Measurements from ENCODE around the gene METTL4.
"Not testable (repeated sequence)": the region's sequence is repeated elsewhere in the genome, so short reads cannot be mapped to it uniquely, and the experiment has no call there.

Gene METTL4

DNA sequence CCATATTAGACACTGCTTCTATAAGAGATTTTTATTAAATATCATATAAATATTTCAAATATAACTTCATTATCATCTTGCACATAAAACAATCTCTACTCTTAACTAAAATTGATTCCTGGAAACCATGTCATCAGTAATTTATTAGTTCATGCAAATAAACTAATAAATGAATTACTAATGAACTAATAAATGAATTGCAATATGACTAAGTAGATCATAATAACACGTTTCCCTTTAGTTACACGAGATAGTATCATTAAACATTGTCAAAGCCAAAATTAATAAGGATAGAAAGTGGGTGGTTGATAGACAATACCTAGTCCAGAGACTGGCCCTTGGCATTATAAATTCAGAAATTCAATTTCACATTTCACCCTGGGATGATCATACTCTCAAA is 26.1 kb downstream of the METTL4 start:
- Mint-ChIP-seq H3K36me3 (ENCODE audit: low read depth) (peaks cover 44% of the 10 kb centered on the region), H3K4me3 (no peak overlapping the region), H3K4me1 (ENCODE audit: low read depth) (peaks cover 10% of the 10 kb centered on the region), H3K27me3 (no peaks in the 10 kb centered on the region), H3K27ac (no peak overlapping the region), H3K9me3 (no peaks in the 10 kb centered on the region)
- DNase-seq, result no peak

DNA sequence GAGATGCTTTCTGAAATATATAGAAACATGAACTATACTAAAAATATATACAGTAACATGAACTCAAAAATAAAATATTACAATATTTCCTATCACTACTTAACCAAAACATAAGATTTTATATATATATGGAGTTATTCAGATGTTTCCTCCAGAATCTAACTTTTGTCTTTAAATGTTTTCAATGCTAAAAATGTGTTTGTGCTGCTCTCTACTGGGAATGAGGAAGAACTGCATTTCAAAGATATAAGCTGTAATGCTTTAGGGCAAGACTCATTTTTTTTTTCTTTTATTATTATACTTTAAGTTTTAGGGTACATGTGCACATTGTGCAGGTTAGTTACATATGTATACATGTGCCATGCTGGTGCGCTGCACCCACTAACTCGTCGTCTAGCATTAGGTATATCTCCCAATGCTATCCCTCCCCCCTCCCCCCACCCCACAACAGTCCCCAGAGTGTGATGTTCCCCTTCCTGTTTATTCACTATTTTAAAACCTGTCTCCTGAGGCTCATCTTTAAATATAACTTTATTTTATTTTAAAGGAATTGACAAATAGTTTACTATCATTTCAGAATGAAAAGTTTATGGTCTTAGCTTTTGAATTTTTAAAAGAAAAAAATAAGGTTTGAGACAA is 29.3 kb downstream of the METTL4 start:
- not testable (repeated sequence) for H3K4me3 Mint-ChIP-seq; H3K4me1 Mint-ChIP-seq (ENCODE audit: low read depth); H3K27ac Mint-ChIP-seq; DNase-seq; H3K27me3 Mint-ChIP-seq; H3K9me3 Mint-ChIP-seq
- H3K36me3 Mint-ChIP-seq (ENCODE audit: low read depth), result peaks cover 50% of the 10 kb centered on the region

DNA sequence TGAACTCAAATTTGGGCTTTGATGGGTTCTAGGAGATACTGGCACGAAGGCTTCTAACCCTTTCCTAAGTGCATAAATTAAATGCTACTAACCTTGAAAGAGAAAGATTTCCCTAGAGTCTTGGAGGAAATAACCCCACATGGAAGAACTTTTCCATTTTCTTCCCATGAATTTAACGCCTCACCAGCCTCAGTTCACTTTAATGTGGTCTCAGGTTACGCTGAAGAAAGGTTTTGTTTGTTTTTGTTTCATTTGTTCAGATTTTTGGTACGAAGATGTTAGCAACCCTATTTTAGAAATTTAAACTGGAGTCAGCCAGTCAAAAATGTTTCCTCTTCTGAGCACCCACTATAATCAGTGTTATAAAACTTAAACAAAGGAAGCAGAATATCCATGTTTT is 30.7 kb downstream of the METTL4 start:
- Mint-ChIP-seq H3K27ac (no peak overlapping the region), H3K4me3 (no peak overlapping the region), H3K27me3 (no peaks in the 10 kb centered on the region), H3K9me3 (no peaks in the 10 kb centered on the region), H3K4me1 (ENCODE audit: low read depth) (no peaks in the 10 kb centered on the region), H3K36me3 (ENCODE audit: low read depth) (peaks cover 43% of the 10 kb centered on the region)
- DNase-seq, result no peak

DNA sequence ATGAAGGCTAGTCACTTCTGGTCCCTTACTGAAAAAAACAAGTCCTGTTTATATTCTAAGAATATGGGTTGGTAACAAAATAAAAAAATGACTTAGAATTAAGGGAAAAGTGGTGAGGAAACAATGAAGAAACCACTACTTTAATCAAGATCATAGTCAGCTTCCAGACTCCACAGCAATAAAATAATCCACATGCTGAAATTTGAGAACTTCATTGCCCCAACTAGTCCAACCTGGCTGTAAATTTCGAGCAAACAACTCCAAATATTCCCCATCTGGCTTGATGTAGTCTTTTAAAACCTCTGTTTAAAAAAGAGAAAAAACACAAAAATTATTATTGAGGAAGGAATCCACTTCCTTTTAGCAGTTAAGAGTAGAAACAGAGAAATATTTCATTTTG is 32.5 kb downstream of the METTL4 start:
- no peaks in the 10 kb centered on the region for H3K27me3 Mint-ChIP-seq
- H3K4me1 Mint-ChIP-seq (ENCODE audit: low read depth), result no peaks in the 10 kb centered on the region
- H3K27ac Mint-ChIP-seq, result no peak overlapping the region
- H3K9me3 Mint-ChIP-seq, result no peaks in the 10 kb centered on the region
- H3K4me3 Mint-ChIP-seq, result no peak overlapping the region
- H3K36me3 Mint-ChIP-seq (ENCODE audit: low read depth), result peaks cover 49% of the 10 kb centered on the region
- no peak for DNase-seq

DNA sequence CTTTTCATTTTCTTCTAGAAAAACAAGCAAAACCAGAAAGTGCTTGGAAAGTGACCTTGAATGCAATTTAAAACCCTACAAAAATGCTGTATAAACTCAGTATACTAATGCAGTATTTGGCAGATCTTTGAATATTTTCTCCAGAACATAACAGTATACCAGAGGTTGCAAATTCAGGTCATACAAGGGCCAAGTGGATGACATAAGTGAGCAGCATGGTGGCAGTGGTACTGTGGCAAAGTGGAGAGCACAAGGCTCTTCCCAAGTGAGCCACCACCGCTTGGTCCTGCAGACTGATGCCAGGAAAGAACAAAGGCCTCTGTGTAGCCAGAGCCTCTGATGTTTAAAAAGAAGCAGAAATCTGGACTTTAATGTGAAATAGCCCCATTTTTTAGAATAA is 33.1 kb downstream of the METTL4 start:
- H3K27ac Mint-ChIP-seq, result no peak overlapping the region
- no peaks in the 10 kb centered on the region for H3K27me3 Mint-ChIP-seq
- H3K36me3 Mint-ChIP-seq (ENCODE audit: low read depth), result peaks cover 43% of the 10 kb centered on the region
- H3K4me1 Mint-ChIP-seq (ENCODE audit: low read depth), result no peaks in the 10 kb centered on the region
- H3K9me3 Mint-ChIP-seq, result no peaks in the 10 kb centered on the region
- no peak for DNase-seq
- H3K4me3 Mint-ChIP-seq, result no peak overlapping the region

DNA sequence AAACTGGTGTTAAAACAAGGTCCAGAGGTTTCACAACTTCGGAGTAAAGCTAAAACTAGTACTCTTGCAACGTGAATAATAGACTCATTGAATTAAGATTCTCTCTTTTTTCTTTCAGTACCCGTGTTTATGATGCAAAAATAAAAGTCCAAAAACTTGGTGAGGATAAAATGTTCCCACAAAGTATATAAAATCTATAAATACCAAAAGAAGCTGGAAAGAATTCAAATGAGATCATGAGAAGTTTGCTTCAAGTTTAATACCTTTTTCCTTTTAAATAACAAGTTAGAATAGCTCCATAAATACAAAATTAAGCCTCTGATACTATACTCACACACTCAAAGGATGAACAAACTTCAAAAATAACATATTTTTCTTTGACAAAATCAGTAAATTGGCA is 34.0 kb downstream of the METTL4 start:
- no peak overlapping the region for H3K4me3 Mint-ChIP-seq
- DNase-seq, result no peak
- no peaks in the 10 kb centered on the region for H3K27me3 Mint-ChIP-seq
- no peak overlapping the region for H3K27ac Mint-ChIP-seq
- H3K4me1 Mint-ChIP-seq (ENCODE audit: low read depth), result no peaks in the 10 kb centered on the region
- H3K9me3 Mint-ChIP-seq, result no peaks in the 10 kb centered on the region
- H3K36me3 Mint-ChIP-seq (ENCODE audit: low read depth), result peaks cover 51% of the 10 kb centered on the region

DNA sequence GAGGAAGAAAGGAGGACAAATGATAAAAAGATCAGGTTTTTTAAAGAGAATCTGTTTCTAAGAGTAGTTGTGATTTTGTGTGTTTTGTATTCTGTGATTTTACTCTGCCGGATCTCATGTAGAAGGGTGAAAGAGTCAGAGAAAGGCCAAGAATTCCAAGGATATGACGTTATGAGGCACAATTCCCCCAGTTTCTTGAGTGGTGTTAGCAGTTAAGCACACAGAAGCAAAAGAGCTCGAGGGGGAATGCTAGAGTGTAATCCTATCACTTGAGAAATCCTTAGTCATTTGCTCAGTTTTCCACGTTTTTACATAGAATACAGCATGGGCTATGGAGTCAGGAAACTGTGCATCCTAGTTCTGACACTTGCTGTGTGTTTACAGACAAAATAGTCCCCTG is 34.8 kb downstream of the METTL4 start:
- no peaks in the 10 kb centered on the region for H3K9me3 Mint-ChIP-seq
- DNase-seq, result no peak
- peaks cover 51% of the 10 kb centered on the region for H3K36me3 Mint-ChIP-seq (ENCODE audit: low read depth)
- no peaks in the 10 kb centered on the region for H3K27me3 Mint-ChIP-seq
- H3K27ac Mint-ChIP-seq, result no peak overlapping the region
- H3K4me1 Mint-ChIP-seq (ENCODE audit: low read depth), result no peaks in the 10 kb centered on the region
- no peak overlapping the region for H3K4me3 Mint-ChIP-seq

DNA sequence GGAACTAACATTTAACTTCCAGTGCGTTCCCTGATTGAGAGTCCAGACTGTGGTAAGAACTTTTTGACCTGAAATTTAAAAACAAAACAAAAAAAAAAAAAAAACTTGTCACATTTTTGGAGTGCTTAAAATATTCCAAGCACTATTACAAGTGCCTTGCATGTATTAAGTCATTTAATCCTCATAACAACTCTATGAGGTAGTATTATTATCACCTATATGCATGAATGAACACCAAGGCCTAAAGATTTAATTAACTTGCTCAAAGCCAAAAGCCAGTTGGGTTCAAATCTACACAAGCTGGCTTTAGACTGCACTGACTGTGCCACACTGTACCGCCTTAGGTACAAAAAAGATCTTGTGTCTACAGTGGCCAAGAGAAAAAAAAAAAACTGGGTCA is 35.2 kb downstream of the METTL4 start:
- peaks cover 49% of the 10 kb centered on the region for H3K36me3 Mint-ChIP-seq (ENCODE audit: low read depth)
- H3K27me3 Mint-ChIP-seq, result no peaks in the 10 kb centered on the region
- no peak for DNase-seq
- no peaks in the 10 kb centered on the region for H3K9me3 Mint-ChIP-seq
- no peaks in the 10 kb centered on the region for H3K4me1 Mint-ChIP-seq (ENCODE audit: low read depth)
- no peak overlapping the region for H3K4me3 Mint-ChIP-seq
- no peak overlapping the region for H3K27ac Mint-ChIP-seq

DNA sequence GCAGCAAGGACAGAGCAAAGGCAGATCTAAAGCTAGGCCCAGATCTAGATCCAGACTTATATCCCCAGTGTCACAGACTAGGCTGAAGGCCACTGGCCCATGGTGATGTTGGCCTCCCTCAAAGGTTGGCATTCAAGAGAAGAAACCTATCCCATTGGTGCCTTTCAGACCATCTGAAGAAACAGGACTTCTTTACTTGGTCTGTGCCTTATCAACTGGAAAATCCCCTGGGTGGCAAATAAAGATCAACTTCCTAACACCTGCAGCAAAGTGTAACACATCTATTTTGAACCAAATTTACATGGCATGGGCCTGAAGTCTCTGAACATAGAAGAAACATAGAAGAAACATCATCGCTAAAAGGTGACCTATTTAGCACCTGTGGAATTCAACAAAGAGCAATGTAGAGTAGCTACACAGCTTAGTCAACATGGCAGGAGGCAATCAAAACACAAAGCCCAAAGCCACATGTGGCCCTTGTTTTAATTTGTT is 35.8 kb downstream of the METTL4 start:
- Mint-ChIP-seq H3K36me3 (ENCODE audit: low read depth) (peaks cover 45% of the 10 kb centered on the region), H3K27me3 (no peaks in the 10 kb centered on the region), H3K4me1 (ENCODE audit: low read depth) (no peaks in the 10 kb centered on the region), H3K4me3 (no peak overlapping the region), H3K27ac (no peak overlapping the region), H3K9me3 (no peaks in the 10 kb centered on the region)
- DNase-seq, result no peak

DNA sequence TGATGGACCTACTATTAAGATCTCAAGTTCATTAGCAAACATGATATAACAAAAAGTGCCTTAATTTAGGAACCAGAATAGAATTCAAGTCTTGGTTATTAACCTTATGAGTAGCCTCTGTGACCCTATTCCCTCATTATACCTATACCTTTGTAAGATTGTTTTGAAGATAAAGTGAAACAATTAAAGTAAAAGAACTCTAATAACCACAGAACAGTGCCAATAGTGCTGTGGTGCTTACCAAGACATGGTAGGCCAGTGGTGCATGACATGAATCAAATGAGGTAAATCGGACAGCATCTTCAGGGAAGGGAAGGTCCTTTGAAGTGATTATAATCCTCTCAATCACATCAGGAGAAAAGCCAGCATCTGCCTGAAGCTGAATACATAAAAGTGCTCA is 36.4 kb downstream of the METTL4 start:
- no peak for DNase-seq
- Mint-ChIP-seq H3K36me3 (ENCODE audit: low read depth) (peaks cover 40% of the 10 kb centered on the region), H3K27me3 (no peaks in the 10 kb centered on the region), H3K9me3 (no peaks in the 10 kb centered on the region), H3K27ac (no peak overlapping the region), H3K4me3 (no peak overlapping the region), H3K4me1 (ENCODE audit: low read depth) (no peaks in the 10 kb centered on the region)

DNA sequence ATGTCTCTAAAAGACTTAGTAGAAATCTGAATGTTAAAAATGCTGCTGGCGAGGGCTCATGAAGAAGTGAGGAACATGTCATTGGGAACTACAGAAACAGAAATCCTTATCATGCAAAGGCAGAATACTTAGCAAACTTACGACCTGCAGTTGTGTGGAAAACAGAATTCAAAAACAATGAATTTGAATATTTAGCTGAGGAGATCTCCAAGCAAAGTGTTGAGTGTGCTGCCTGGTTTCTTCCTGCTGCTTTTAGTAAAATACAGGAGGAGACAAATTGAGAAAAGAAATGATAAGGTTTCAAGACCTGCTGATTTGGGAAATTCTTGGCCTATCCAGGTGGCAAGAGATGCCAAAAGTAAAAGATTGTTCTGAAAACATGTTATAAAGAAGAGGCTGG is 38.5 kb downstream of the METTL4 start:
- Mint-ChIP-seq H3K27me3 (no peaks in the 10 kb centered on the region), H3K4me1 (ENCODE audit: low read depth) (no peaks in the 10 kb centered on the region), H3K4me3 (no peak overlapping the region), H3K9me3 (no peaks in the 10 kb centered on the region), H3K27ac (no peak overlapping the region), H3K36me3 (ENCODE audit: low read depth) (peaks cover 27% of the 10 kb centered on the region)
- no peak for DNase-seq

DNA sequence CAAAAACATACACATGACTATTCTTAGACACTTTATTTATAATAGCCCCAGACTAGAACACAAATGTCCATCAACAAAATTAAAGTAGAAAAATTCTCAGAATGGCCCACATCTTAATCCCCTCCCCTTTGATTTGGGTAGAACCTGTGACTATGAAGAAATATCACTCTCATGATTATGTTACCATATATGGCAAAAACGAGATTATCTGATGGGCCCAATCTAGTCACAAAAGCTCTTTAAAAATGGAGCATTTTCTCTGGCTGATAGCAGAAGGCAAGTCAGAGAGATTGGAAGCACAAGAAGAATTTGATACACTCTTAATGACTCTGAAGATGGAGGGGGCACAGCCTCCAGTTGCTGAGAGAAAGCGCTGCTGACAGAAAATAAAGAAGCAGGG is 39.6 kb downstream of the METTL4 start:
- H3K4me1 Mint-ChIP-seq (ENCODE audit: low read depth), result no peaks in the 10 kb centered on the region
- no peaks in the 10 kb centered on the region for H3K9me3 Mint-ChIP-seq
- H3K4me3 Mint-ChIP-seq, result no peak overlapping the region
- H3K27me3 Mint-ChIP-seq, result no peaks in the 10 kb centered on the region
- DNase-seq, result no peak
- H3K27ac Mint-ChIP-seq, result no peak overlapping the region
- H3K36me3 Mint-ChIP-seq (ENCODE audit: low read depth), result peaks cover 23% of the 10 kb centered on the region

DNA sequence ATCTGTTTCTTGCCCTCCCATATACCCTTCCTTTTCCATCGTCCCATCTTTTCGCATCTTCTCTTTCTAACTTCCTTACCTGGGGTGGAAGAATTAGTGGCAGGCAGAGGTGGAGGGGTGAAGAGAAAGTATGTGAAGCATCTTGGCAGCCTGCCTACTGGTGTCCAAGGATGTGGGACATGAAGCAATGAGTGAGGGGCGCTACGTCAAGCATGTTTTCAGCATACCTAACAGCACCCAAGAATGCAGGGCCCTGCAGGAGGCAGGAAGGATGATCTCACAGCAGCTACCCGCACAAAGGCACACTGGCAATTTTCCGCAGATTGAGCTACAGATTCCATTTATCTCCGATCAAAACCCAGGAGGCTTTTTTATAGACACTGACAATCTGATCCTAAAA is 42.2 kb downstream of the METTL4 start:
- peaks cover 10% of the 10 kb centered on the region for H3K36me3 Mint-ChIP-seq (ENCODE audit: low read depth)

DNA sequence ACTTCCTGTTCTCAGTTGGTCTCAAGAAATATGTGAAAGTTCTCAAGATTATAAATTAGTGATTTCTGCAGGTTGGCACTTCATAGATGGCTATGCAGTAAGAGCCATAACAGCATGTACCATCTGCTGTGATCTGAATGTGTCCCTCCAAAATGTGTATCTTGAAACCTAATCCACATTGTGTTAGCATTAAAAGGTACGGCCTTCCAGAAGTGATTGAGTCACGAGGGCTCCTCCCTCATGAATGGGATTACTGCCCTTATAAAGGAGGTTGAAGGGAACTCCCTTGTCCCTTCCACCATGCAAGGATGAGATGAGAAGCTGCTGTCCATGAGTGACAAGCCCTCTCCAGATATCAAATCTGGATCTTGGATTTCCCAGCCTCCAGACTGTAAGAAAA is 45.0 kb downstream of the METTL4 start:
- Mint-ChIP-seq H3K27me3 (no peaks in the 10 kb centered on the region), H3K4me1 (ENCODE audit: low read depth) (no peaks in the 10 kb centered on the region), H3K4me3 (no peak overlapping the region), H3K27ac (no peak overlapping the region), H3K36me3 (ENCODE audit: low read depth) (no peaks in the 10 kb centered on the region), H3K9me3 (no peaks in the 10 kb centered on the region)
- no peak for DNase-seq

More for the DNA sequence above, 42.2 kb downstream of the METTL4 start:
- H3K9me3 Mint-ChIP-seq, result no peaks in the 10 kb centered on the region
- H3K4me1 Mint-ChIP-seq (ENCODE audit: low read depth), result no peaks in the 10 kb centered on the region
- no peak for DNase-seq
- H3K27me3 Mint-ChIP-seq, result no peaks in the 10 kb centered on the region
- no peak overlapping the region for H3K4me3 Mint-ChIP-seq
- H3K27ac Mint-ChIP-seq, result no peak overlapping the region

DNA sequence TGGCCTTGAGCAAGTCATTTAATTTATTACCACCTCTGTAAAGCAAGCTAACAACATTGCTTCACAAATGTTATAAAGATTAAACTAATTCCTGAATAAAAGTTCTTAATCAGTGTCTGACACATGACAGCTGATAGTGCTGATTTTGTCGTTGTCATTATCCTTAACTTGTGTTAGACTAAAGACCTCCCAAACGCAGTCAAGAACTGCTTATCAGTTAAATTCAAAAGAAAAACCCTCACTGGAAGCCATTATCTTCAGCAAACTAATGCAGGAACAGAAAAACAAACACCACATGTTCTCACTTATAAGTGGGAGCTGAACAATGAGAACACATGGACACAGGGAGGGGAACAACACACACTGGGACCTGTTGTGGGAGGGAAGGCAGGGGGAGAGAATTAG is 46.5 kb downstream of the METTL4 start:
- not testable (repeated sequence) for H3K4me1 Mint-ChIP-seq (ENCODE audit: low read depth); H3K36me3 Mint-ChIP-seq (ENCODE audit: low read depth); DNase-seq; H3K27ac Mint-ChIP-seq; H3K9me3 Mint-ChIP-seq; H3K4me3 Mint-ChIP-seq; H3K27me3 Mint-ChIP-seq

DNA sequence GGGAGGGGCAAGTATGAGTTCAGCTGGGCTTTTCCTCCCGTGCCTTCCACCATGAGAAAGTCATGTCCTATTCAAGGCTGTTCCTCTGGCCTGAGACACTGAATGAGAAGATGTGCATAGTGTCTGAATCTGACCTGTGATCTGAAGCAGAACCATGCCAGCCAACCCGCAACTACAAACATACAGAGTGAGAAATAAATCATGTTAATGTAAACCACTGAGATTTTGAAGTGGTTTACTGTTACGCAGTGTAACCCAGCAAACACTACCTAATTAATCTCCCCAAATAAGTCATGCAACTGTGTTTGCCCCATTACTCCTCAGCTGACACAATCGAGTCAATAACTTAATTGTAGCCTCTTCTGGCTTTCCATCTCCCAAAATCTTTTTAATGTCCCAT is 49.2 kb downstream of the METTL4 start:
- H3K36me3 Mint-ChIP-seq (ENCODE audit: low read depth), result no peaks in the 10 kb centered on the region
- H3K4me3 Mint-ChIP-seq, result no peak overlapping the region
- no peak for DNase-seq
- no peaks in the 10 kb centered on the region for H3K9me3 Mint-ChIP-seq
- no peaks in the 10 kb centered on the region for H3K4me1 Mint-ChIP-seq (ENCODE audit: low read depth)
- no peaks in the 10 kb centered on the region for H3K27me3 Mint-ChIP-seq
- H3K27ac Mint-ChIP-seq, result no peak overlapping the region

Measured in activated T-cell treated with anti-CD3 and anti-CD28 coated beads, Interleukin-2, amount 50 U/mL, for 24 hours (primary cell).